ENCODE data around the gene CCL1.

CCL1 gene, protein sequence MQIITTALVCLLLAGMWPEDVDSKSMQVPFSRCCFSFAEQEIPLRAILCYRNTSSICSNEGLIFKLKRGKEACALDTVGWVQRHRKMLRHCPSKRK

GRCh38 chr17:34363183-34363661 lies at the start of gene CCL1:
Gene CCL1 (minus strand): TSS chr17:34363233. CDS start chr17:34363161, 72 bp downstream.
- DNase-seq, result no peak

GRCh38 chr17:34412534-34412933 lies 49.5 kb upstream of the CCL1 start:
- no peak for DNase-seq

GRCh38 chr17:34411646-34412421 lies 48.8 kb upstream of the CCL1 start:
- DNase-seq, result no peak

GRCh38 chr17:34409352-34409751 lies 46.3 kb upstream of the CCL1 start:
- DNase-seq, result no peak

- no peak for DNase-seq
Measured at GRCh38 chr17:34408439-34408838, 45.4 kb upstream of the CCL1 start.

- no peak for DNase-seq
Measured at GRCh38 chr17:34406226-34406625, 43.2 kb upstream of the CCL1 start.

DNA sequence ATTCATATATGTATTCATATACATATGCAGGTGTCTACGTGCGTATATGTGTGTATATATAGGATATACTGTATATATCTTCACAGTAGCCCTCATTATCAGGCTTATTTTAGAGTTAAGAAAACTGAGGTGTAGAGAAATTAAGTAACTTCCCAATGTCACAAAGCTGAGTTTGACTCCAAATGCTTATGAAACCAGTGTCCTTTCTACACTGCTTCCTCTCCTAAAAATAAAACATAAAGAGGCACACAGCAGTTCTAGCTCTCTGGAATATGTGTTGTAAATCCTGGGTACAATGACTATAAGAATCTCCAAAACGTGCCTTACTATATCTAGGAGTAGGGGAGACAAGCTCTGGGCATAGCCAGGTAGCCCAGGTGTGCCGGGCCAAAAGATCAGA lies 40.0 kb upstream of the CCL1 start:
- no peak for DNase-seq

GRCh38 chr17:34401165-34401564 lies 38.1 kb upstream of the CCL1 start:
- no peak for DNase-seq

- no peak for DNase-seq
Measured at GRCh38 chr17:34400301-34400931, 37.4 kb upstream of the CCL1 start.

DNA sequence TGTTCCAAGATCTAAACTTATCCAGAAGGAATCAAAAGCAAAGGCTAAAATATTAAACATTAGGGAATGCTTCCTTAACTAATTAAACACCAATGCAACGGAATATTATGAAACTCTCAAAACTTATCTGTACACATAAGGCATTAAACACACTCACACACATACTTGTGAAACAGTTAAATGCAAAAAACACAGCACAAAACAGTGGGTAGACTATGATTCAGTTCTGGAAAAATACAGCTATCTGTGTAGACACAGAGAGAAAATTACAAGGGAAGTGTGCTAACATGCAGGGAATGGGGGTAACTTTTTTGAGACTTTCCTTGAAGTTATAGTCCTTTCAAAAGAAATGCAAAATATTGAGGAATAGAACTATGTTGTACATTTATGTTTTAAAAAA lies 36.7 kb upstream of the CCL1 start:
- no peak for DNase-seq

GRCh38 chr17:34398990-34399389 lies 36.0 kb upstream of the CCL1 start:
- DNase-seq, result no peak

- no peak for DNase-seq
Measured at GRCh38 chr17:34397265-34397664, 34.2 kb upstream of the CCL1 start.

DNA sequence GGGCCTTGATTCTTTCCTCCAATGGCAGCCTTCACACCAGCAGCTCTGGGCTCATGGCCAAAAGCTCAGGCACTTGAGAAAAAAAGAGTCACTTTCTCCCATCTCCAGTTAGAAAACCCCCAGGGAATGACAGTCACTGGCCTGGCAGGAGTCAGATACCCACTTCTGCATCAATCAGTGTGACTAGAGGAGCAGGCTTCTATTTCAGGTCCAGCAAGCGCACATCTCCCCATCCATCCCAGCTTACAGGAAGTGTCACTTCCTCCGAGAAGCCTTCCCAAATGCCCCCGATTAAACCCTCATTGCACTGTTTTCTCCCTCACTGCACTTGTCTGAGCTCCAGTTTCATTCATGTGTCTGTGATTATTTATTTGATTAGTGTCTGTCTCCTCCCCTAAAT lies 30.4 kb upstream of the CCL1 start:
- DNase-seq, result no peak

- no peak for DNase-seq
Measured at GRCh38 chr17:34391241-34391640, 28.2 kb upstream of the CCL1 start.

- DNase-seq, result no peak
Measured at GRCh38 chr17:34390649-34391048, 27.6 kb upstream of the CCL1 start.

DNA sequence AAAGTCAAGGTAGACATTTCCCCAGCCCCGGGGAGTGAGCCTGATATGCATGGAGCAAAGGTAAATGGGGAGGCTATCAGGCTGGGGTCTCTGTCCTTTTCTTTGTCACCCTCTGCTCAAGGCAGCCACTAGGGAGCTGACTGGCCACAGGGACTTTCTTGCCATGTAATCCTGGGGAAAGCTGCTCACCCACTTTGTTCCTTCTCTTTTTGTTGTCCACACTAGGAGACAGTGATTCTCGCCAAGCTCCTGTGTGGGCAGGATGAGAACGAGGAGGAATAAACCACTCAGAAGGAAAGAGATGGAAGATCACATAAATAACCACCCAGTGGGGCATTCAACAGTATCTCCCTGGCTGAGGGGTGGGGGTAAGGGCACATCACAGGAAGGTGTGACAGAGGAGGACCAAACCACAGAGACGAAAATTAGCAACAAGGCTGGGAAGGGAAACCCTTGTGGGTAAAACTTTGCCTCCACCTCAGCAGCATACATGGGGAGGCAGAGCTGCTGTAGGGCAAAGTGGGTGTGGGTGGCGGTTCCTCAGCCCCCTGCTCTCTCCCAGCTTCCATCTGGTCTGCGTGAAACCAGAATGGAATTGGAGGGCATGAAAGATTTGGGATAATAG lies 26.2 kb upstream of the CCL1 start:
- DNase-seq, result no peak

- no peak for DNase-seq
Measured at GRCh38 chr17:34387566-34387965, 24.5 kb upstream of the CCL1 start.

GRCh38 chr17:34386697-34387550 lies 23.9 kb upstream of the CCL1 start:
- DNase-seq, result no peak

DNA sequence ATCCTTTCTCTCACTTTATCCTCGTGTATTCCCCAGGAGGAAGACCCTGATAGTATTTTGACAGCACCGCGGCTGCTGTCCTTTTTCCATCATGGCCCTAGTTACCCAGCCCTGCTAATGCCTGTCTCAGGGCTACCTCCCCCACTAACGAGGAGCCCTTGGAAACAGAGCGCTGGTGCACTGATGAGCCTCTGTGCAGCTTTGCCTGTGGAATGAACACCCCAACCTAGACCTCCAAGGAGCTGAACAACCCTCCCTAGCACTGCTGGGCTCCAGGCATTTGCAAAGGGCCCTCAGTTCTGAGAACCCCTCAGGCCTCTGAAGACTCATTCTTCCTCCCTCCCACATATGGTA lies 23.3 kb upstream of the CCL1 start:
- DNase-seq, result no peak

DNA sequence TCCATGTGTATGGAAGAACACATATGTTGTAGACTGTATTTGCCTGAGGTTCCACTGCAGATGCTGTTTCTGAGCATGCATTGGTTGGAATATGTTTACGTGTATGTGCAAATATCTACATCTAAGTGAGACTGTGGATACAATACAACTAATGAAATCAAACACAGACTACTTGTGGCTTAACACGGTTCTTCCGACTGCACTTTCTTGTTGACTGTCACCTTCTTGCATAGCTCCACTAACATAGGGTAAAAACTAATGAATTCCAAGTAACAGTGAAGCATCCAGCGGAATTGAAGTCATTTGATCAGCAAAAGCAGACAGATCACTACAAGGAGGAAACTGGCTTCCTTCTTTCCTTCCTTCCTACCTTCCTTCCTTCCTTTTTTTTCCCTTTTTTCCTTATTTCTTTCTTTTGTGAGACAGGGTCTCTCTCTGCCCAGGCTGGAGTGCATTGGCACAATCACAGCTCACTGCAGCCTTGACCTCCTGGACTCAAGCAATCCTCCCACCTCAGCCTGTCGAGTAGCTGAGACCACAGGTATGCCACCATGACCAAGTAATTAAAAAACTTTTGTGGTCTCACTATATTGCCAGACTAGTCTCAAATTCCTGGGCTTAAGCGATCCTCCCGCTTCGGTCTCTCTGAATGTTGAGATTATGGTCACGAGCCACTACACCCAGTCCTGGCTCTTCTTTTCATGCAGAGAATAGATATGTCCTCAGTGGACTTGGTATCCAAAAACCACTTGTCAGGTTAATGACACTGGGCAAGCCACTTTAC lies 22.0 kb upstream of the CCL1 start:
- DNase-seq, result no peak

DNA sequence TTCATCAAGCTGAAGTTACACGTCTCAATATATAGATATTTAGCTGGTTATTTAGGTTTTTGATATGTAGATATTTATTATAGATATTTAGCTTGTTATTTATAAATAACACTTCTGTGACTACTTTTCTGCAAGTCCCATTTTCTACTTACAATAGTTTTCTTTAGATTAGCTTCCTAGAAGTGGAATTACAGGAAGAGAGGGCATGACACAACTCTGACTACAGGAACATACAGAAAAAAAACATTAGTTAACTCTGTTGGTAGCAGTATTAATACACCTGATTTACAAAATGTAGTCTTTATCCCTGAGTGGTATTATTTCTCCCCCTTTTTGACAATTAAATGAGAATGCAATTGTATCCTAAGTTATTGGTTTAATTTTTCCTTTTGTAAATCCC lies 21.2 kb upstream of the CCL1 start:
- no peak for DNase-seq

- DNase-seq, result no peak
Measured at GRCh38 chr17:34383216-34383615, 20.2 kb upstream of the CCL1 start.
